Left forelimb (tissue), 1 donor: ENCODE data around the gene FAM72B.
"Not testable (repeated sequence)": the region's sequence is repeated elsewhere in the genome, so short reads cannot be mapped to it uniquely, and the experiment has no call there.

ENCODE experiments used
- DNase-seq: peaks from one replicate; pipeline ENCODE4 v3.0.0-alpha.2; 2018; ENCODE audit warnings: low spot score

FAM72B gene

DNA sequence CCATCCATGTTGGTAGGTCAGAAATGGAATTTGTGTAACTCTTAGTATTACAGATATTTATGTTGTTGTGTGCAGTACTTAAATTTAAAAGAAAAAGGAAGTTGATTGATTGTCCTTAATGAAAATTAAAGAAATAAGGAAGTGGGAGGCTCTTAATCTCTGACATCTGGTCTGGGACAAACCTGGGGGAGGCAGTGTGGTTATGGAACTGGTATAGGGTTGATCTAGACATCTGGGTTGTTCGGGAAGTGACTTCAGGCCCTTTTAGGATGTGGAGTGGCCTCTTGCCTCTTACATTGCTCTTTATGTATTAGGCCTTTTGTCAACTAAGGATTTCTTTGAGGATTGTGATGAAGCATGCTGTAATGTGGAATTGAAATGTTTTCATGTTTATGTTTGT, 16.1 kb upstream of the FAM72B start:
- not testable (repeated sequence) for DNase-seq

DNA sequence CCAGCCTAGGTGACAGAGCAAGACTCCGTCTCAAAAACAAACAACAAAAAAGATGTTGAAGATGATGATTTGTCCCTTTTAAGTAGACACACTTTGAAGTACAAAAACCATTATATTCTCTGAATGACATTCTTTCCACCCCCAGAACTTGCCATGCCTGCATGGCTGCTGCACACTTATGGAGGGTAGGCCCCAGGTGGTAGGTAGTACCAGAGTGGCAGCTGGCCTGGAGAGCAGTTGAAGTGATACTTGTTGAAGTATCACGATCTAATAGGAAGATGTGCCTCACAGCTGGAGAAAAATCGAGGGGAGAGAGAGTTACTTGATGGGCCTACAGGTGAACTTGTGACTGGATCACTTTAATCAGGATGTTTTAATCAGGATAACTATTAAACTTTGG, 15.6 kb upstream of the FAM72B start:
- DNase-seq = not testable (repeated sequence)

DNA sequence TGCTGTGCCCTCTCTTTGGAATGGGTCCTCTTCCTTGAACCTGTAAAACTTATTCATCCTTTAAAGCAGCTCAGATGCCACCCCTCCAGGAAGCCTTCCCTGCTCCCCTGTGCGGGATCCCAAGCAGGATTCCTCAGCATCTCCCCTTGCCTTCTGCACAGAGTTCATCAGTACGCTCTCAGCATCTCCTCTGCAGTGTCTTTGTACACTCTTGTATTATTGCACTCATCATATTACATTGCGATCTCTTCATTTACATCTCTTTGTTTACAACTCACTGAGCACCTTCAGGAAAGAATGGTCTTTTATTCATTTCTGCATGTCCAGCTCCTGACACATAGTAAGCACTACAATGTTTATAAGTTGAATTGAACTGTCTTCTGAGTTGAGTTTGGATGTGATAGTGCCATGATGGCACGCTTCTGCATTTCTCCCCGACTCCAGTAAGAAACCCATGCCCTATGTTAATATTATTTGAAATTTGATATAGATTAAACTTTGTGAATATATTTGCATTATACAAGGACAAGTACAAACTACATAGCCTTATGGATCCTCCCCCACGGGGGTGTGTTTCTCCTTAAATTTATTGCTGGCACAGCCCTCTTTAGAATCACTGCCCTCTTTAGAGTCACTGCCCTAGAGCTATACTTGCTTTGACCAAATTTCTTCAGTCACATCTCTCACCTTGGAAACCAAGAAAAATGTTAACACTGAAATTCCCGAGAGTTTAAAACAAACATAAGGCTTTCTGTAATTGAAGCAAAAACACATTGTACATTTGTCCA, 13.1 kb upstream of the FAM72B start:
- not testable (repeated sequence) for DNase-seq

DNA sequence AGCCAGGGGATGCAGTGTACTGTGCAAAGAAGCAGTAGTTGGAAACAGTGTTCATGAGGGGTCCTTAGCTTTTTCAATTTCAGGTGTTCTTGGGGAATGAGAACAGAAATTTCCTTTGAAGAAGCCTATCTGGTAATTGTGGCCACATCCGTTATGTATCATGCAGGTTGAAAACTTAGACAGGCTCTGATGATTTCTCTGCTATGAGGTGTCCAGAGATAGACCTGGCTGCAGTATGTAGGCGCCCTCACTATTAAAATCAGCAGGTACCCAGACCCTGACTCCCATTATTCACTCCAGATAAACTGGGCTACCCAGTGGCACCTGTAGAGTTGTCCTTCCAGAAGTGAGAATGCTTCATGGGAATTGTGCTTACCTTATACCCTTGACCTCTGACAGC, 8.4 kb upstream of the FAM72B start:
- not testable (repeated sequence) for DNase-seq

DNA sequence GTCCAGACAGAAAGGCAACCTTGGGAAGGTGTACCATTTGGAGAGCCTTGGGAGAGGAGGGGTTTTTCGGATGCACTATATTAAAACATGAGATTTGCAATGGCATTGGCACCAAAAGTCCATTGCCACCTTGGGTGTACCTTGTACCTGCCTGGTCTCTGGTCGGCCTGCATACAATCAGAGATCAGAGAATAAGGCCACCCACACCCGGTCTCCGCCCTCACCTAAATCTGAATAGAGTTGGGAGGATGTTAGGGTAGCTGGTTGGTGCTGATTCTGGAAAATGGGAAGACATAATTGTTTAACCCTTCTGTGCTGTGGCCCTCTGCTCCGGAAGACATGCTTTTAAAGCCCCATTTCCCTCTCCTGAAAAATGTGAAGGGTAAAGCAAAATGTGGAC, 3.8 kb upstream of the FAM72B start:
- not testable (repeated sequence) for DNase-seq

DNA sequence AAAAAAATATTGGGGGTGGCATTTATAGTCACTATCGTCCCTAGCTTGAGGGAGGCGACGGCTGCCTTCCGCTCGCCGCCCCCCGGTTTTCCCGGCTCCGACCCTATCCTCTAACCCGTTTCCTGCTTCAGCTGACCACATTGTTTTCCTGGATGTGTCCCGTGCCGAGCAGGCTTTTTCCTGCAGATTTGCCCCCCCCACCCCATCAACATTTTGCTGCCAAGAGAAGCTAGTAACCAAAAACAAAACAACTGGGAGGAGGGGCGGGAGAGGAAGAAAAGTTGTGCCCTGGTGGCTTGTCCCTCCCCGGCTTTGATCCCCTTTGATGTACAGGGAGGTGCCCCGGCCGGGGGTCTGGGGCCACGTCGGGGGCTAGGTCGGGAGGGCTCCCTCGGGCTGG, 2.1 kb upstream of the FAM72B start:
- DNase-seq = not testable (repeated sequence)

DNA sequence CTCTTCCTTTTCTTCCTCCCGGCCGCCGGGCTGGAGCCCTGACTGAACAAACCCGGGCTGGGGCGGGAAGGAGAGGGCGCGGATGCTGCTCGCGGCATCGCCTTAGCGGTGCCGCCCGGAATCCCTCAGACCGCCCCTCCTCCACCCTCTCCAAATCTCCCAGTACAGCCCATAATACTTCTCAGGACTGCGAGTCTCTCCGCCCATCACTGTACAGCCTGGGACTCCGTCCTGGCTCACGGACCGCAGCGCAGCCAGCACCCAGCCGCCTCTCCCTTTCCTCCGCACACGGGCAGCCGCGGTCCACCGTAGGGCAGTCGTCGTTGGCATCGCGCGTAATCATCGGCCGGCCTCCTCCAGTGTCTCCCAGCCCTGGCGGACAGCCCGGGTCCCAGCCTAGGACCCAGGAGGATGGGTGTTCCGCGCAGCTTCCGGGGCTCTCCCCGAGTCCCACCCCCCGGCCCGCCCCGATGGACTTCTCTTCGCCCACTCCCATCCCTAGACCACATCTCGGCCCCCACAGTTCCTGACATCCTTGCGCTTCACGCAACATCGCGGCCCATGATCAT, 1.1 kb upstream of the FAM72B start:
- DNase-seq = not testable (repeated sequence)

DNA sequence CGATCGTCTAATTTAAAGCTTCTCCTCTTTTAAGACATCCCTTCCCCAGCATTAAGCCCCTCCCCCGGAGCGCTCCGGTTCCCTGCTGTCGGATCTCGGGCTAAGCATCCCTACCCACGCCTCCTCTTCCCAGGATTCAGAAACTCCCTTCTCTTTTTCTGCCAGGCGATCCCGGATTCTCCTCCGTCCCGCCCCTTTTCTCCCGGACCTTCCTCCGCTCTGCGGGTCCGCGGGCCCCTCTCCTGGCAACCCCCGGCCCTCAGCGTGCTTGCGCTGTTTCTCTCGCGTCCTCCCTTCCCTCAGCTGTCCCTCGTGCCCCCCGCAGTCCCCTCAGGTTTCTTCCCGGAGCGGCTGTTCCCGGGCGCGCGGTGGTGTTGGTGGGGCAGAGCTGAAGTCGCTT, 273 bp downstream of the FAM72B start:
- DNase-seq = not testable (repeated sequence)

DNA sequence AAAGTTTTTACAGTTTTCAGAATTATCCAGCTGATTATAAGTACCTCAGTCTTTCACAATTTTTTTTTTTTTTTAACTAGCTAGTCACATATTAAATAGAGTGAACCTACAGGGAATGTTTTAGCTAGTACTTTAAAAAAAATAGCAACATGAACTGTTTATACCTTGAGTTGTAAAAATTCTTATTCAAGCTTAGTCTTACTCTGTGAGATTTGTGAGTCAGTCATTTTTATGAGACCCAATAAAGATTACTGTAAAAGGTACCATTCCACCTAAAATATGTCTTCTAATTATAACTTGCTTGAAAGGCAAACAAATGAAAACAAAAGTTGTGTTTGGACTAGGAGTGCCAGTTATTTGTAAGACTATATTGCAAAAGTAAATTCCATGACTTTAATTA, 5.9 kb downstream of the FAM72B start:
- not testable (repeated sequence) for DNase-seq

DNA sequence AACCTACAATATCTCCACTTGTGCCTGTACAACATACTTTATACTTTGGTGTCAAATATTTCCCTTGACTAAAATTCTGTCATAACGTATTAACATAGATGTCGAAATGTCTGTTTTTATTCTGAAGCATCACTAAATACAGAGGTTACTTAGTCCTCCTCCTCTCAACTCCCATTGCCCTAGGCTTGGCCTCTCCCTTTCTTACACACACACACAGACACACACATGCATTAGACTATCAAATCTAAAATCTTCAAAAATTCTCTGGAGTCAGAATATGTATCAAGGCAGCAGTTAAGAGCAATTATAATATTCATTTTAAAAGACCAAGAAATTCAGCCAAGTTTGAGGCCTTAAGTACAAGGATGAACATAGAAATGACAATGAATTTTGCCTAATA, 7.5 kb downstream of the FAM72B start:
- not testable (repeated sequence) for DNase-seq

DNA sequence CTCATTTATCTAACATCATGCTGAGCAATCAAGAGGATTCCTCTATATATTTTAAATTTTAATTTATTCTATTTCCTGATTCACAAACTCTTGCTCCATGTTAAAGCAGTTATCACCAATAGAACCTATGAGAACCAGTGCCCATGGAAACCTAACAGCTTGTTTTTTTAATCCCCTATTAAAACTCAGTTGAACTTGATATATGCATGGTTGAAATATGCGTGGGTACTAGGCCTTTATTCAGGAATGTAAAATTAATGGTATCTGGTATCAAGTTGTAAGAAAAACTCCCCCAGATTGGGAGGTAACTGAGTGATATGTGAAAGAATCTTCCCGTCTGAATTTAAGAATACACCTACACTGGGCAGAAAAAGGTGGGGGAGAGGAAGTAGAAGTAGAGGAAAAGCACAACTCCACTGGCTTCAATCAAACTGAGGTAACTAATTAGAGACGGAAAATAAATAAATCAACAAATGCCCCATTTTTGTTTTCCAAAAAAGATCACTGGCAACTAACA, 15.9 kb downstream of the FAM72B start:
- DNase-seq = not testable (repeated sequence)

DNA sequence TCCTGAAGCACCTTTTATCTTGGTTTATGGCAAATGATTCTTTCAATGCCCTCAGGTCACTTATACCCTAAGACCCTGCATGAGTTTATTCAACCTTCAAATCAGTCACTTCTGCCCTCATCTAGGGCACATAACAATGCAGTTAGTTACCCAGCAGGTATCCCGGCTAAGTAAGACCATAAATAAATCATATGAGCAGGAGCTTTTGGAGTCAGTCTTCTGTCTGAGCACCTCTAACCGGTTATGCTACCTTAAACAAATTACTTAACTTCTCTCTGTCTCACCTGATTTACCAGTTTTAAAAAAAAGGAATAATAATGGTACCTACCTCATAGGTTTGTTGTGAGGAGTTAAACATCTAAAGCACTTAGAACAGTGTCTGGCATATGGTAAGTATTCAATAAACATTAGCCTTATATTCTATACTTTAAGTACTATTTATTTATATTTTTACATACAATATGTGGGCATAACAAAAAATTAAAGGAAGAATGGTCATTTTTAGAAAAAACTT, 16.9 kb downstream of the FAM72B start:
- not testable (repeated sequence) for DNase-seq

DNA sequence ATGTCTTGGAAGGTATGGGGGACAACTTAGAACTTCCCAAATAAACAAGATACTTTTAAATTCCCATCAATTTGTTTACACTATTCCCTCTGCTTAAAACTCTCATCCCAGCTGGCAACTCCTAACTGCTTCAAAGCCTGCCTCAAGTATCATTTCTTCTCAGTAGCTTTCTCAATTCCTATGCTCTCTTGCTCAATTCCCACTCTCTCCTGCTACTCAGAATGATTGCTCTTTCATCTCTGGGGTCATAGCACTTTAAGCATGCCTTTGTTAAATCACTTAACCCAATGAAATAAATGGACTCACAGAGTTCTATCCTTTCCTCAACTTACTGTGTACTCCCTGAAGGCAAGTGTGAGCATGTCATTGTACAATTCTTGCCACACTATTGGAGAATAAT, 18.8 kb downstream of the FAM72B start:
- not testable (repeated sequence) for DNase-seq

DNA sequence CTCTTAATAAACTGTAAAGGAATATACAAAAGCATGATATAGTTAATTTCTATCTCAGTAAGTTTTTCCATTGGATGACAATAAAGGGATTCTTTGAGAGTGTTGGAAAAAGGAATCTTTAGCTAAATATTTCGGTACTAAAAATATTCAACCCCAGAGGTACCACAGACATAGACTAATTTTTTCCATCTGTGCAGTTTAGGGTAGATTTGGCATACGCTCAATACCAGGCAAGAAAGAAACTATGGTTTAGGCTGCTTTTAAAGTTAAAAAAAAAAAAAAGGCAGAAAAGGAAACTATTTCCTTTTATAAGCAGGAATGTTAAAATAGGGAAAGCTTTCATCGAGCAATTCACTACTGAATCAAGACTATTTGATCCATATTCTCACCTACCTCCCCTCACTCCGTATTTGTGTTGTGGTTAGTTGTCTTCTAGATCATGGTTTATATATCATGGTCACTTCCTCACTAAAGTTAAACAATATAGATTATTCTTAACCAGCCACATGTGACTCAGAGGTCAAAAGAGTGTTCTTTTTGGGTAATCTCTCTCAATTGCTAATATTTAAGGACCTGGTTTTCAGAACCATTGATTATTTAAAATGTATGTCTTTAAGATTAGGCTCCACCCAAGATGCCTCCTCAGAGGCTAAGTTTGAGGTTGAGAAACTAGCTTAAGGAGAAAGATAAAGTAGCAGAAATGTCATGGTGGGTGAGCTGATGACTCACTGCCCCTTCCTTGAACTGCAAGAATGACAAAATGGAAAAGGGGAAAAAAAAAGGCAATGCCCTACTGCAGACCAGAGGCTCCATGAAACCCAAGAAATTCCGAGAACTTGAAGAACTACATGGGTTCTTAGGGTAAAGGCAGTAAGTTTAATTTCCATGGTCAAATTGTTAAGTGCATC, 20.0 kb downstream of the FAM72B start:
- not testable (repeated sequence) for DNase-seq

DNA sequence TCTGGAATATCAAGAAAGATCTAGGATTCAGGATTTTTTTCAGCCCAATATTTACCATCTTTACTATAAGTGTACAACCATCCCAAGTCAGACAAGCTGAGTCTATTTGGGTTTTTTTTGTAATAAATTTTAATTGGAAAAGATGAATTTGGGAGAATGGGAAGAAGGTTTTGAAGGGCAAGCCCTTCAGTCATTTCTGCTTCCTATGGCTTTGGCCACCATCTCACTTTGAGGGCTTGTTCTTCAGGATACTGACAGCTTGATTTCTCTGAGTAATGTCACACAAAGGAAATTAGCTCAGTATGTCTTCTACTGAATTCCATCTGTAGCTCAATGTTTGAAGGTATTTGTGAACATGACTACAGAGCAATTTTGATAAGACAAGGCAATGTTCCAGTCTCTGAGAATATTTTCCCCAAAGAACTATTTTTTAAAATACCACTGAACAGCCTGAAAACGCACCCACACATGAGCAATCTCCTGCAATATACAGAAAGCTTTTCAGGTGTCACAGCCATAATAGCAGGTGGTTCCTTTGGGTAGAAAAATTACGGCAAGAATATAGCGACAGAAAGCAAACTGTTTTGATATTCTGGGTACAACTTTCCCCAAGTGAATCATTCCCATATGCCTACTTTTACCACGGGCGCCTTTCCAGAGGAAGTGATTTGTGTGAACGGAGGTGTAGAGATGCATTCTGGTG, 22.8 kb downstream of the FAM72B start:
- not testable (repeated sequence) for DNase-seq

DNA sequence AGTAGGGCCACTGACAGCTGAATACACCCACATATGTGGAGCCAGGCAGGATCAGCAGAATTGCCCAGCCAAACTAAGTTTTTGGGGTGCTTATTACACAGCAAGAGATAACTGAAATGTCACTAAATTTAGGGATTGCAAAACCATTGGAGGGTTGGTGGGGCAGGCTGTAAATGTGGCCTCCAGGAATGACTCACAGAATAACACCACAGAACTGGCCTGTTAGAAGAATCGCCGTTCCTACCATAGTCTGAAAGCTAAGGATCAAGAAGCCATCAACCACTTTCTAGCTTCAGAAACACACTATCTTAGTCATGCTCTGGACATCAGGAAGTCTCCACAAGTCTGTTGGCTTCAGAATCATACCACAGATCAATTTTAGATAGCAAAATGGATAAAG, 24.0 kb downstream of the FAM72B start:
- DNase-seq = not testable (repeated sequence)

DNA sequence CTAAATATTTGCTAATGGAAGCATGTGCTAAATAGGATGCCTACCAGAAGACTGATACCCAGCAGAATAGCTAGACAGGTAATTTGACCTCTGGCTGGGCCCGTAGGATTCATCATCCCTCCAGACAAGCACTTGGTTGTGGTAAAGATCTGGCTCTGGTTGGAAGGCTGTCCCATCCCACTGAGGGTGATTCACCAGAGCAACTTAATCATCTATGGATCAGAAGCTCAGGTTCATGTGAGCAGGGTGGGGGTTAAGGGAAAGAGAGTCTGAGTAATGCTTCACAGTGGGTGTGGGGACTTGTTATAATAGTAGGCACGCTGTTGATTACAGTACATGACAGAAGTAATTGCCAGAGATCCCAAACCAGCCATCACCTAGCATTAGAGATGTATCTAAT, 26.5 kb downstream of the FAM72B start:
- DNase-seq = not testable (repeated sequence)

DNA sequence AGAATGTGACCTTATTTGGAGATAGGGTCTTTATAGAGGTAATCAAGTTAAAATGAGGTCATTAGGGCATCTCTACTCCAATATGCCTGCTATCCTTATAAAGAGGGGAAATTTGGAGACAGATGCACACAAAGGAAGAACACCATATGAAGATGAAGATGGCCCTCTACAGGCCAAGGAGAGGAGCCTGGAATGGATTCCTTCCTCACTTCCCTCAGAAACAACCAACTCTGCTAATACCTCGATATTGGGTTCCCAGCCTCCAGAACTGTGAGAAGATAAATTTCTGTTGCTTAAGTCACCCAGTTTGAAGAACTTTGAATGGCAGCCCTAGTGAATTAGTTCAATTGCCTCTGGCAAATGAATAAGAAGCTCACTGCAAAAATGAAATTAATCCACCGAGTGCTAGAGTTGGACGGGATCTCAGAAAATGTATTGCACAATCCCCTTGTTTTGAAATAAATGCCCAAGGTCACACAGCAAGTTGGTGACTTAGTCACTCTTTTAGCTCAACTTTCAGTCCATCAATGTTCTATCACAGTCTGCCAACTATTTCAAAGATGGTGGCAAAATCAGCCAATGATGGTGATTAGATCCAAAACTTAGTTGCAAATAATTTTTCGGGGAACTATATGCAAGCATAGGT, 27.1 kb downstream of the FAM72B start:
- not testable (repeated sequence) for DNase-seq

DNA sequence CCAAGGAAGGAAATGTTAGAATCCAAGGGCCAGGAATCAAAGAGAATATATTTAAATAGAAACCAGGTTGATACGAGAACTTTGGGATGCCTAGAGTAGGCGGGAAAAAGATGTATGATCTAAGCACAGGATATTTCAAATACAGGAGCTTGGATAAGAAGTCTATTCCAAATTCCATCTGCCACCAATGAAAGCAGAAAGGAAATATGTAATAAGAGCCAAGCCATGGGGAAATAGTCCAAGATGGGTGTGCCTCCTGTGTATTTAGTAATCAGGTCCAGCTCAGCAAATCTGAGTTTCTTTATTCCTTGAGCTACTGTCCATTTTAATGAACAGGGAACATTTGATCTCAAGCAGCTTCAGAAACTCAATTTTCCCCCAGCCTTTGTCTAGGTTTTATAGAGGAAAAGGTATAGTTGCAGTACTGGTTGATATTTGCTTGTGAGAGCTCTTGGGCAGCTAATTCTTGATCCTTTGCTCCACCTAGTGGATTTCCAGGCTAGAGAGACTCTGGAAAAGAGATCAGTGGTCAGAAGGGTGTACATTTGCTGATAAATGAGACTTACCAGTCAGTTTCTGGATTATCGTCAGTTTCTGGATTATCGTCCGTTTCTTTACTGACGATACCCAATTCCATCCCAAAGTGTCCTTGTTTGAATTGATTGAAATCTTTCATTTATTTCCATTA, 28.3 kb downstream of the FAM72B start:
- not testable (repeated sequence) for DNase-seq

DNA sequence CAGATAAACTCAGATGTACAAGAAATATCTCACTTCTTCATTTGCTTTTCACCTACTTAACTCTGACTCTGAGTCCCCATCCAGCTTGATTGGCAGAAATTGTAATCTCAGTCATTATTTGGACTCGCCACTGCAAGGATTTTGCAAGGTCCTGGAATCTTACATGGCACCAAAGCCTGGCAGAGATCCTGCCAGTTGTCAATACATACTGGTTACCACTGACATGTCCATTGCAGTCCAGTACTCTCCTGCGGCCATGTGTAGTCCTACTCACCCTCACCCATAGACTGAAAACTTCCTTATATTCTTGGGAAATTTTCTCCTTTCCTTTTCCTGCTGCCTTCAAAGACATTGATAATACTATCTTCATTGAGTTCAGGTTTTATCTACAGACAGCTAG, 29.3 kb downstream of the FAM72B start:
- DNase-seq = not testable (repeated sequence)
